ENCODE measurements around the gene TMEM128.

The TMEM128 gene

GRCh38 chr4:4233610-4234009 lies 14.4 kb downstream of the TMEM128 start:
- TF ChIP-seq, protein P1, sequence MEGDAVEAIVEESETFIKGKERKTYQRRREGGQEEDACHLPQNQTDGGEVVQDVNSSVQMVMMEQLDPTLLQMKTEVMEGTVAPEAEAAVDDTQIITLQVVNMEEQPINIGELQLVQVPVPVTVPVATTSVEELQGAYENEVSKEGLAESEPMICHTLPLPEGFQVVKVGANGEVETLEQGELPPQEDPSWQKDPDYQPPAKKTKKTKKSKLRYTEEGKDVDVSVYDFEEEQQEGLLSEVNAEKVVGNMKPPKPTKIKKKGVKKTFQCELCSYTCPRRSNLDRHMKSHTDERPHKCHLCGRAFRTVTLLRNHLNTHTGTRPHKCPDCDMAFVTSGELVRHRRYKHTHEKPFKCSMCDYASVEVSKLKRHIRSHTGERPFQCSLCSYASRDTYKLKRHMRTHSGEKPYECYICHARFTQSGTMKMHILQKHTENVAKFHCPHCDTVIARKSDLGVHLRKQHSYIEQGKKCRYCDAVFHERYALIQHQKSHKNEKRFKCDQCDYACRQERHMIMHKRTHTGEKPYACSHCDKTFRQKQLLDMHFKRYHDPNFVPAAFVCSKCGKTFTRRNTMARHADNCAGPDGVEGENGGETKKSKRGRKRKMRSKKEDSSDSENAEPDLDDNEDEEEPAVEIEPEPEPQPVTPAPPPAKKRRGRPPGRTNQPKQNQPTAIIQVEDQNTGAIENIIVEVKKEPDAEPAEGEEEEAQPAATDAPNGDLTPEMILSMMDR (conservative IDR thresholded peaks at IDR 0.05; ENCODE audit: low read length), result no peak
- H3K4me3 ChIP-seq (ENCODE audit: low read length), result no peak overlapping the region
- no peak for DNase-seq (ENCODE audit: low read depth)

DNA sequence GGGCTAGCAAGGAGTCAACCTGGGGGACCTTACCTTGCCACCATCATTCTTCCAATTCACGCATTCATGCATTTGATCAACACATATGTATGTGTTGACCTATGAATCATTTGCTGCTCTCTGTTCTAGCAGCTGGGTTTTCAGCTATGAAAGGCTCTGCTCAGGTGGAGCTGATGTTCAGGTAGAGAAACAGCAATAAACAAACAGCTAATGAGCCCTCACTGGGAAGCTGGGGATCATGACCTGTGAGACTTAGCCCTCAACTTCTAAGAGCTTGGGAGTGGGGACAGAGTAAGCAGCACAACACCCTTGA lies 19.7 kb downstream of the TMEM128 start:
- no peak for DNase-seq (ENCODE audit: low read depth)
- no peak overlapping the region for H3K4me3 ChIP-seq (ENCODE audit: low read length)
- TF ChIP-seq, protein P1 (conservative IDR thresholded peaks at IDR 0.05; ENCODE audit: low read length), result no peak

DNA sequence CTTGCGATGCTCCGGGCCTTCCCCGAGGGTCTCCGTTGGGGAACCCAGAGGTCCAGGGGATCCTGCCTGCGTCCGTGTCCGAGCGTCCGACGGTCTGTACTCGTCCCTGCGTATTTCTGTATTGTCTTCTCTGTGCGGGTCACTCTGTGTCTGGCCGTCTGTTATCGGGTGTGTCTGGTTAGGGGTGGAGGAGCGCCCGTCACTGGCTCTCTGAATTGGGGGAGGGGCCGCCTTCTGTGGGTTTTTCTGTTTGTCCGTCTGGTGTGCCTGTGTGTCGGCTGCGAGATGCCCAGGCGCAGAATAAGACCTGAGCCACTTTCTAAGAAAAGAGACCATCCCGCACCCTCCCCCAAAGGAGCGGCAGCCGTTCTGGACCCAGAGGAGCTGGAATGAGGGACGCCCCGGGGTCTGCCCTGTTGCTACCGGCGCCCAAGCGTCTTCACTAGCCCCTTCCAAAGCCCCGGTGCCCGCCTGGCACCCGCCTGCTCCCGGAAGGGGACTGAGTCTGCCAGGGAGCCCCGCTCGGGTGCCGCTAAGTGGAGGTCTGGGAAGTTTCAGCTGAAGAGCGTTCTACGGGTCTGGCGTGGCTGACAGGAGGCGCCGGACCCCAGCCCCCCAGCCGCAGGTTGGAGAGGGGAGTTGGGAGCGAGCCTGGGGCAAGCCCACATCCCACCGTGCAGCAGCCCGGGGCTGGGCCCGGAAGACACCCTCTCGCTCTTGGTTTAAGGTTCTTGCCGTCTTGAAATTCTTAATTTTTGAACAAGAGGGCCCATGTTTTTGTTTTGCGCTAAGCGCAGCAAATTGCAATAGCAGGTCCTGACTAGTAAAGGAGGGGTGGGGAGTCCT lies 20.3 kb downstream of the TMEM128 start:
- no peak for DNase-seq (ENCODE audit: low read depth)
- TF ChIP-seq, protein P1 (conservative IDR thresholded peaks at IDR 0.05; ENCODE audit: low read length), result no peak
- no peak overlapping the region for H3K4me3 ChIP-seq (ENCODE audit: low read length)

DNA sequence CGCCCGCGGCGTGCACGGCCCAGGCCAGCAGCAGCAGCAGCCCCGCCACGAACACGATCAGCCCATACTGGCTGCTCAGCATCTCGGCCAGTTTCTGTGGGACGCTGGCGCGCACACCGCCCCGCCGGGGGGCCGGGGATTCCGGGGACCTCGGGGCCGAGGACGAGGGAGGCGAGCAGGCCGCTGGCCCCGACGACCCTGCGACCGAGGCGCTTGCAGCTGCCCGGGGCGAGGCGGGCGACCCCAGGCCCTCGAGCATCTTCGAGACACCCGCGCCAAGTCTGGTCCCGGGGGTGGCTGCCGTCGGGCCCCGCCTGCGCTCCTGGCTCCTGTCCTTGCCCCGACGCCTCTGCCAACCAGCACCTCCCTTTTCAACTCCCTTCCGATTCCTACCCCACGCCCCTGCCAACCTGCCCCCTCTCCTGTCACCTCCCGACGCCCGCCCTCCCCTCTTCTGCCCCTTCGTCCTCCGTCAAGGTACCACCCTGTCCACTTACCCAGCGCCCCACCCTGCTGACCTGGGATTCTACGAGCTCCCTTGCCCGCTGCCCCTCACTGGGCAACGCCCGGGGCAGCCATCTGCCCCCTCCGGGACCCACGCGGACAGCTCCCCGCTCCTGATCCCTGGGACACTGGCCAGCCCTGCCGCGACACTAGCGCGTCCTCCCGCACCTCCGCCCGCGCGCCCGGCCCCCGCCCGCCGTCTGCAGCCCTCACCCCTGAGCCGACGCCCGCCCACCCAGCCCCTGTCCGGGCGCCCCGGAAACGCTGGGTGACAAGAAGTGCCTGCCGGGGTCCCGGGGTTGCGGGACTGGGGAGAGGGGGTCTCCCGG lies 21.2 kb downstream of the TMEM128 start, which contains the start of gene OTOP1:
OTOP1 (minus strand) TSS at position 324 of the 833 bp plus-strand sequence; CDS start at position 259, 65 bp downstream.
- DNase-seq (ENCODE audit: low read depth), result no peak
- TF ChIP-seq, protein P1 (conservative IDR thresholded peaks at IDR 0.05; ENCODE audit: low read length), result no peak
- H3K4me3 ChIP-seq (ENCODE audit: low read length), result no peak within 1 kb of the TSS

DNA sequence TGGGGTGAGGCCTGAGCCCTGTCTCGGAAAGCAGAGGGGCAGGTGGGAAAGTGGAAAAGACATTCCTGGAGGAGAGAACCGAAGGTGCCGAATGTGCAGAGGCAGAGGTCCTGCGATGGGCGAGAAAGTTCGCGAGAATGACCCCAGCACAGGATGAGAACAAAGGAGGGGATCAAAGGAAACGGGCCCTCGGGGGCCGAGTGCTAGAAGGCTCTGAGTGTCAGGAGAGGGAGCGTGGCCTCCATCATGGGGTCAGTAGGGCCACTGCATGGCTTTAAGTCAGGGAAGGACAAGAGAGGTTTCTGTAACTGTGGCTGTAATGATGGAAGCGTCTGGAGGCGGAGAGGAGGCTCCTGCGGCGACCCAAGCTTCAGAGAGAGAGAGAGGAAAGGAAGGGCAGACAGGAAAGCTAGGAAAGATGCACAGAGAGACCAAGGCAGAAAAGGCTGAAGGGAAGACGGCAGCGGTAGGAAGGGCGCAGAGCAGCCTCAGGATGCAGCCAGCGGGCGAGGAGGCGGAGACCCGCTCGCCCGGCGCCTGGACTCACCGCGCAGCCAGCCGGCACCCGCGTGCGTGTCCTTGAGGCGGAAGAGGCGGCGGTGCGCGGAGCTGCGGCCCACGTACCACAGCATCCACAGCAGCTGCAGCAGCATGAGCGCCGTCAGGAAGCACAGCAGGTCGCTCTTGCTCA lies 22.0 kb downstream of the TMEM128 start:
- TF ChIP-seq, protein P1 (conservative IDR thresholded peaks at IDR 0.05; ENCODE audit: low read length), result no peak
- no peak overlapping the region for H3K4me3 ChIP-seq (ENCODE audit: low read length)
- DNase-seq (ENCODE audit: low read depth), result no peak

DNA sequence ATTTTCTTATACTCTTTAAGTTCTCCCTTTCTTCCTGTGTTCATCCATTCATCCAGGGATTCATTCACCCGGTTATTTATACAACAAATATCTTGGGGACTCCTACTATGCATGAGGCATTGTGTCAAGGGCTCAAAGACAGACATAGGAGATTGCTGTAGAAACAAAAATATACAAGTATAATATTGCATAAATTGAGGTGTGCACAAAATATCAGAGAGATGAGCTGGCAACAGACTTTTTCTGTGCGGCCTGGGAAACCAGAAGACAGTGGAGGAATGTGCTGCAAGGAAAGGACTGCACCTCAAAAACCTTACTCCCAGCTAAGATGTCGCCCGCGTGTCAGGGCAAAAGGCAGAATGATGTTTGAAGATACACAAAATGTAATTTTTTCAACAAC lies 30.9 kb downstream of the TMEM128 start:
- TF ChIP-seq, protein P1 (conservative IDR thresholded peaks at IDR 0.05; ENCODE audit: low read length), result no peak
- no peak for DNase-seq (ENCODE audit: low read depth)
- no peak overlapping the region for H3K4me3 ChIP-seq (ENCODE audit: low read length)
